Measurements from ENCODE around the gene UBASH3B.

Gene UBASH3B

GRCh38 chr11:122765487-122766131 lies 110.1 kb downstream of the UBASH3B start:
- no peak for TF ChIP-seq CTCF (IDR thresholded peaks at IDR 0.05; ENCODE audit: low read depth, low read length)
- H3K4me3 ChIP-seq (replicated peaks in 1 of 2; ENCODE audit: low read depth in 2 of 2, low read length in 2 of 2): no peak overlapping the region
- DNase-seq (ENCODE audit: low read depth in 2 of 2): no peak

DNA sequence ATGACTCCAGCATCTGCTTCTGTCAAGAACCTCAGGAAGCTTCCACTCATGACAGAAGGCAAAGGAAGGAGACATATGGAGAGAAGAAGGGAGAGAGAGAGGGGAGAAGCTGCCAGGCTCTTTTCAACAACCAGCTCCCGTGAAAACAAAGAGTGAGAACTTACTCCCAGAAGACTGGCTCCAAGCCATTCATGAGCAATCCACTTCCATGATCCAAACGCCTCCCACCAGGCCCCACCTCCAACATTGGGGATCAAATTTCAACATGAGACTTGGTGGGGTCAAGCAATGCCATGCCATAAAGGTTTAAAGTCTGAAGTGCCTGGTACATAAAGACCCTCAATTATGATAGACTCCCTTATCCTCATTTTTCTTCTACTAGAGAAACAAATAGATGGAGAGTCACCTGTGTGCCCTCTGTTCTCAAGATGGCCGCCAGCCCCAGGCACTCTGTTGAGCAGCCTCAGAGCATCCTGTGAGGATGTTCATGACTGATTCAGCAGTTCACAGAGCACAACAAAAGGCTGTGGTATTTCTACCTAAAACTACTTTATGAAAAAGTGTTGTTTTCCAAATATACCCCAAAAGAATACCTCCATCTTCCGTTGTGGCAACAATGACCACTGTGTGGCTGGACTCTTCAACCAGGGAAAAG lies 113.7 kb downstream of the UBASH3B start:
- no peak overlapping the region for H3K4me3 ChIP-seq (replicated peaks in 1 of 2; ENCODE audit: low read depth in 2 of 2, low read length in 2 of 2)
- no peak for TF ChIP-seq CTCF (IDR thresholded peaks at IDR 0.05; ENCODE audit: low read depth, low read length)
- peak; percentile 54 to 64 for DNase-seq (ENCODE audit: low read depth in 2 of 2)

DNA sequence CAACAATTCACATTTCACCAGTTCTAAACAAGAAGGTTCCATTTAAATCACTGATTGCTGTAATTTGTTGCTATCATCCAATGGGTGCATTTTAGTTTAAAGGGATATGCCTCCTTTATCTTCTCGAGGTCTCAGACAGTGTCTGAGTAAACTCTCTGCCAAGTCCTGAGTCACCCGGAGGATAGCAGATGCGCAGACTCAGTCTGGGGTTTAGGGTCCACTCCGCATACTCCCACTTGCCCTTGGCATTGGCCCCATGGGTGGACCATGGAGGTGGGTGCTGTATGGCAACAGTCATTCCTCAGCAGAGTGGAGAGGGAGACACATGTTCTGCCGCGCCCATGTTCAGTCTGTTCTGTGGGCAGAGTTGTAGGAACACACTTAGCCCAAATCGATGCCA lies 117.4 kb downstream of the UBASH3B start:
- TF ChIP-seq CTCF (IDR thresholded peaks at IDR 0.05; ENCODE audit: low read depth, low read length): no peak
- no peak overlapping the region for H3K4me3 ChIP-seq (replicated peaks in 1 of 2; ENCODE audit: low read depth in 2 of 2, low read length in 2 of 2)
- DNase-seq (ENCODE audit: low read depth in 2 of 2): peak; percentile 58 to 74

GRCh38 chr11:122773781-122774266 lies 118.3 kb downstream of the UBASH3B start:
- DNase-seq (ENCODE audit: low read depth in 2 of 2): no peak
- no peak overlapping the region for H3K4me3 ChIP-seq (replicated peaks in 1 of 2; ENCODE audit: low read depth in 2 of 2, low read length in 2 of 2)
- no peak for TF ChIP-seq CTCF (IDR thresholded peaks at IDR 0.05; ENCODE audit: low read depth, low read length)

- no peak for DNase-seq (ENCODE audit: low read depth in 2 of 2)
- TF ChIP-seq CTCF (IDR thresholded peaks at IDR 0.05; ENCODE audit: low read depth, low read length): no peak
- H3K4me3 ChIP-seq (replicated peaks in 1 of 2; ENCODE audit: low read depth in 2 of 2, low read length in 2 of 2): no peak overlapping the region
Observed at GRCh38 chr11:122775675-122776271, 120.3 kb downstream of the UBASH3B start.

- no peak overlapping the region for H3K4me3 ChIP-seq (replicated peaks in 1 of 2; ENCODE audit: low read depth in 2 of 2, low read length in 2 of 2)
- no peak for TF ChIP-seq CTCF (IDR thresholded peaks at IDR 0.05; ENCODE audit: low read depth, low read length)
- peak in 1 of 2 donors; percentile 48 for DNase-seq (ENCODE audit: low read depth in 2 of 2)
Observed at GRCh38 chr11:122776546-122776945, 121.0 kb downstream of the UBASH3B start.

All from cardiac fibroblast (primary cell).